K562 (cell line): ENCODE measurements around the gene MCEMP1. TPM values are rescaled to one million over a fixed set of nuclear protein-coding genes. Genes with fewer than 3 reads are reported as not detected.

Source experiments
- CTBP1 ChIP-seq: fragments of 450-650 bp; IDR thresholded peaks from 2 replicates; pipeline ENCODE4 v1.6.1; 2016; ENCODE audit warnings: borderline replicate concordance
- DMBX1 ChIP-seq: fragments of 250-450 bp; sonication (Bioruptor Pico); IDR thresholded peaks from 2 replicates; pipeline ENCODE4 v1.8.0; 2022; ENCODE audit warnings: inconsistent platforms, mild to moderate bottlenecking, moderate library complexity, borderline replicate concordance
- MAFG ChIP-seq: fragments of 450-650 bp; conservative IDR thresholded peaks from 2 replicates; pipeline ENCODE4 v1.6.1; 2016; ENCODE audit warnings: missing genetic modification characterization, missing compliant biosample characterization
- POLR2H ChIP-seq: IDR thresholded peaks from 2 replicates; pipeline ENCODE4 v1.6.1; 2016; ENCODE audit warnings: missing genetic modification characterization, low read depth, mild to moderate bottlenecking, control low read depth, missing compliant biosample characterization, moderate library complexity
- SMAD2 ChIP-seq: fragments of 150-350 bp; IDR thresholded peaks from 2 replicates; pipeline ENCODE4 v1.6.1; 2014; ENCODE audit warnings: low read depth, mild to moderate bottlenecking, low read length
- TBP ChIP-seq: optimal IDR thresholded peaks from 2 replicates; pipeline ENCODE3; 2011; ENCODE audit warnings: low read depth, low read length, improper control_type of control experiment
- TEAD2 ChIP-seq: fragments of 450-650 bp; IDR thresholded peaks from 2 replicates; pipeline ENCODE4 v1.6.1; 2016; ENCODE audit warnings: missing genetic modification characterization, control low read depth, missing compliant biosample characterization
- XRCC3 ChIP-seq: fragments of 450-650 bp; IDR thresholded peaks from 2 replicates; pipeline ENCODE4 v1.6.1; 2017; ENCODE audit warnings: mild to moderate bottlenecking, moderate library complexity
- ZEB2 ChIP-seq: fragments of 450-650 bp; IDR thresholded peaks from 2 replicates; pipeline ENCODE4 v1.6.1; 2016
- polyA plus RNA-seq, 8 experiments: library from polyadenylated mRNA; depleted of rRNA in 4 of 8; stranded (reverse) in 5 of 8; unstranded in 3 of 8; fragments of >200 nt; fragmentation: Nextera tagmentation in 2 of 8; fragmentation: Illumina TruSeq in 1 of 8; extraction: Ambion mirVana in 2 of 8; extraction: Trizol in 1 of 8; gene quantifications; 2 replicates each; pipeline versions ENCODE4 v1.2.1 to v1.2.3, GENCODE V29; 2011 to 2014; ENCODE audit warnings: inconsistent platforms in 1 of 8, missing spikeins in 1 of 8
- total RNA-seq, 7 experiments: library from RNA; depleted of rRNA in 6 of 7; stranded (reverse); fragments of >200 nt in 6 of 7; fragmentation: Illumina TruSeq in 2 of 7; extraction: Trizol in 2 of 7; gene quantifications; 2 replicates each; pipeline versions ENCODE4 v1.2.1 to v1.2.3, GENCODE V29; 2011 to 2021; ENCODE audit warnings: low replicate concordance in 1 of 7
- TF ChIP-seq, protein P1 (sequence below): fragments of 450-650 bp; IDR thresholded peaks from 2 replicates; pipeline ENCODE4 v1.6.1; 2016; ENCODE audit warnings: low read depth, mild to moderate bottlenecking, moderate library complexity
- TF ChIP-seq, protein P2 (sequence below): fragments of 450-650 bp; IDR thresholded peaks from 2 replicates; pipeline ENCODE4 v1.7.1; 2018; ENCODE audit warnings: mild to moderate bottlenecking, low read depth; ENCODE audit not compliant: partially characterized antibody
- TF ChIP-seq, protein P3 (sequence below): fragments of 250-450 bp; sonication (Bioruptor Pico); IDR thresholded peaks from 2 replicates; pipeline ENCODE4 v1.9.0; 2021; ENCODE audit warnings: mild to moderate bottlenecking
- TF ChIP-seq, protein P4 (sequence below): sonication (generic); formaldehyde crosslinking; IDR thresholded peaks from 2 replicates; pipeline ENCODE4 v1.9.0; 2022; ENCODE audit warnings: mild to moderate bottlenecking, missing genetic modification reagents
- TF ChIP-seq, protein P5 (sequence below), 2 experiments: fragments of 250-450 bp in 1 of 2; fragments of 450-650 bp in 1 of 2; sonication (Bioruptor Pico) in 1 of 2; IDR thresholded peaks; 2 replicates each; pipeline versions ENCODE4 v1.6.1 to v1.8.0; 2016 to 2021; ENCODE audit warnings: mild to moderate bottlenecking in 2 of 2, moderate library complexity in 2 of 2, missing compliant biosample characterization in 1 of 2, missing genetic modification characterization in 1 of 2
- TF ChIP-seq, protein P6 (sequence below): fragments of 450-650 bp; formaldehyde crosslinking; IDR thresholded peaks from 2 replicates; pipeline ENCODE4 v1.4.0; 2022; ENCODE audit warnings: missing genetic modification characterization
- TF ChIP-seq, protein P7 (sequence below): sonication (generic); formaldehyde crosslinking; IDR thresholded peaks from 2 replicates; pipeline ENCODE4 v1.8.1; 2023; ENCODE audit warnings: mild to moderate bottlenecking, missing genetic modification reagents
- TF ChIP-seq, protein P8 (sequence below): fragments of 250-450 bp; sonication (Bioruptor Pico); IDR thresholded peaks from 2 replicates; pipeline ENCODE4 v1.8.0; 2022; ENCODE audit warnings: inconsistent platforms

MCEMP1 gene
- total and polyA plus RNA-seq, 9 of the 15 experiments (the other 6 are each of a cell fraction or from before 2014, with no cell fraction given) = 0.11 to 1.8 (median 0.51) TPM

DNA sequence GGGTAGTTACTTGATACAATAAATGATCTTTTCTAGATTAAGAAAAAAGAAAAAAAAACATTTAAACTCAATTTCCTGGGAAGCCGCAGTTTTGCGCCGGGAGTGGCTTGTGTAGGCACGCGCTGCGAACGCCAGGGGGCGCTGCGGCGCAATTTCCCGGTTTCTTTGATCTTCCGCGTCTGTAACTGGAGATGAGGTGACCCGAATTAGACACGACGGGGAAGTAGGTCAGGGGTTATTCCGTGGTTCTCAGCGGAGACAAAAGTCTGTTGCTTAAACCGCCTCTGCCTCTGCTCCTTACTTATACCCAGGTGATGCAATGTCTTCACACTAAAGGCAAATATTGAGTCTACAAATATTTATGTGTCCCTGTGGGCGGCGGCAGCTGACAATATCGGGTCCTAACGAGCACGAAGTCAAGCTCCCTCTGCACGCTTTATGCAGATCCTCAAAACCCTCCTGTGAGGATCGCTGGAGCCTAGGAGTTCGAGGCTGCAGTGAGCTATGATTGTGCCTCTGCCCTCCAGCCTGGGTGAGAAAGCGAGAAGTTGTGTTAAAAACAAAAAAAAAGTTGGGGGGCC is 24.7 kb upstream of the MCEMP1 start (continued):
- TF ChIP-seq, protein P1, sequence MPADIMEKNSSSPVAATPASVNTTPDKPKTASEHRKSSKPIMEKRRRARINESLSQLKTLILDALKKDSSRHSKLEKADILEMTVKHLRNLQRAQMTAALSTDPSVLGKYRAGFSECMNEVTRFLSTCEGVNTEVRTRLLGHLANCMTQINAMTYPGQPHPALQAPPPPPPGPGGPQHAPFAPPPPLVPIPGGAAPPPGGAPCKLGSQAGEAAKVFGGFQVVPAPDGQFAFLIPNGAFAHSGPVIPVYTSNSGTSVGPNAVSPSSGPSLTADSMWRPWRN = no peak
- TF ChIP-seq DMBX1 (CRISPR knock-in tag) (peak; percentile 53; the same call in 1 of the 2 replicates), SMAD2 (no peak), POLR2H (tag) (no peak), TEAD2 (no peak), ZEB2 (0 out of 2 replicates have a peak, but pooled peaks have one; percentile 40), XRCC3 (no peak), CTBP1 (peak; percentile 65; the same call in 1 of the 2 replicates), MAFG (tag) (no peak), TBP (no peak)
- TF ChIP-seq, protein P2, sequence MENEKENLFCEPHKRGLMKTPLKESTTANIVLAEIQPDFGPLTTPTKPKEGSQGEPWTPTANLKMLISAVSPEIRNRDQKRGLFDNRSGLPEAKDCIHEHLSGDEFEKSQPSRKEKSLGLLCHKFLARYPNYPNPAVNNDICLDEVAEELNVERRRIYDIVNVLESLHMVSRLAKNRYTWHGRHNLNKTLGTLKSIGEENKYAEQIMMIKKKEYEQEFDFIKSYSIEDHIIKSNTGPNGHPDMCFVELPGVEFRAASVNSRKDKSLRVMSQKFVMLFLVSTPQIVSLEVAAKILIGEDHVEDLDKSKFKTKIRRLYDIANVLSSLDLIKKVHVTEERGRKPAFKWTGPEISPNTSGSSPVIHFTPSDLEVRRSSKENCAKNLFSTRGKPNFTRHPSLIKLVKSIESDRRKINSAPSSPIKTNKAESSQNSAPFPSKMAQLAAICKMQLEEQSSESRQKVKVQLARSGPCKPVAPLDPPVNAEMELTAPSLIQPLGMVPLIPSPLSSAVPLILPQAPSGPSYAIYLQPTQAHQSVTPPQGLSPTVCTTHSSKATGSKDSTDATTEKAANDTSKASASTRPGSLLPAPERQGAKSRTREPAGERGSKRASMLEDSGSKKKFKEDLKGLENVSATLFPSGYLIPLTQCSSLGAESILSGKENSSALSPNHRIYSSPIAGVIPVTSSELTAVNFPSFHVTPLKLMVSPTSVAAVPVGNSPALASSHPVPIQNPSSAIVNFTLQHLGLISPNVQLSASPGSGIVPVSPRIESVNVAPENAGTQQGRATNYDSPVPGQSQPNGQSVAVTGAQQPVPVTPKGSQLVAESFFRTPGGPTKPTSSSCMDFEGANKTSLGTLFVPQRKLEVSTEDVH = peak; percentile 71
- TF ChIP-seq, protein P3, sequence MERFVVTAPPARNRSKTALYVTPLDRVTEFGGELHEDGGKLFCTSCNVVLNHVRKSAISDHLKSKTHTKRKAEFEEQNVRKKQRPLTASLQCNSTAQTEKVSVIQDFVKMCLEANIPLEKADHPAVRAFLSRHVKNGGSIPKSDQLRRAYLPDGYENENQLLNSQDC (CRISPR knock-in tag) = no peak
- TF ChIP-seq, protein P4, sequence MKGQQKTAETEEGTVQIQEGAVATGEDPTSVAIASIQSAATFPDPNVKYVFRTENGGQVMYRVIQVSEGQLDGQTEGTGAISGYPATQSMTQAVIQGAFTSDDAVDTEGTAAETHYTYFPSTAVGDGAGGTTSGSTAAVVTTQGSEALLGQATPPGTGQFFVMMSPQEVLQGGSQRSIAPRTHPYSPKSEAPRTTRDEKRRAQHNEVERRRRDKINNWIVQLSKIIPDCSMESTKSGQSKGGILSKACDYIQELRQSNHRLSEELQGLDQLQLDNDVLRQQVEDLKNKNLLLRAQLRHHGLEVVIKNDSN (CRISPR knock-in tag) = no peak
- TF ChIP-seq, protein P5, sequence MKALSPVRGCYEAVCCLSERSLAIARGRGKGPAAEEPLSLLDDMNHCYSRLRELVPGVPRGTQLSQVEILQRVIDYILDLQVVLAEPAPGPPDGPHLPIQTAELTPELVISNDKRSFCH (CRISPR knock-in tag; IDR thresholded peaks at IDR 0.05) = no peak
- TF ChIP-seq, protein P5 (tag; IDR thresholded peaks at IDR 0.05) = 0 out of 2 replicates have a peak, but pooled peaks have one; percentile 19
- TF ChIP-seq, protein P6, sequence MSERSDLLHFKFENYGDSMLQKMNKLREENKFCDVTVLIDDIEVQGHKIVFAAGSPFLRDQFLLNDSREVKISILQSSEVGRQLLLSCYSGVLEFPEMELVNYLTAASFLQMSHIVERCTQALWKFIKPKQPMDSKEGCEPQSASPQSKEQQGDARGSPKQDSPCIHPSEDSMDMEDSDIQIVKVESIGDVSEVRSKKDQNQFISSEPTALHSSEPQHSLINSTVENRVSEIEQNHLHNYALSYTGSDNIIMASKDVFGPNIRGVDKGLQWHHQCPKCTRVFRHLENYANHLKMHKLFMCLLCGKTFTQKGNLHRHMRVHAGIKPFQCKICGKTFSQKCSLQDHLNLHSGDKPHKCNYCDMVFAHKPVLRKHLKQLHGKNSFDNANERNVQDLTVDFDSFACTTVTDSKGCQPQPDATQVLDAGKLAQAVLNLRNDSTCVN (CRISPR knock-in tag) = no peak
- TF ChIP-seq, protein P7, sequence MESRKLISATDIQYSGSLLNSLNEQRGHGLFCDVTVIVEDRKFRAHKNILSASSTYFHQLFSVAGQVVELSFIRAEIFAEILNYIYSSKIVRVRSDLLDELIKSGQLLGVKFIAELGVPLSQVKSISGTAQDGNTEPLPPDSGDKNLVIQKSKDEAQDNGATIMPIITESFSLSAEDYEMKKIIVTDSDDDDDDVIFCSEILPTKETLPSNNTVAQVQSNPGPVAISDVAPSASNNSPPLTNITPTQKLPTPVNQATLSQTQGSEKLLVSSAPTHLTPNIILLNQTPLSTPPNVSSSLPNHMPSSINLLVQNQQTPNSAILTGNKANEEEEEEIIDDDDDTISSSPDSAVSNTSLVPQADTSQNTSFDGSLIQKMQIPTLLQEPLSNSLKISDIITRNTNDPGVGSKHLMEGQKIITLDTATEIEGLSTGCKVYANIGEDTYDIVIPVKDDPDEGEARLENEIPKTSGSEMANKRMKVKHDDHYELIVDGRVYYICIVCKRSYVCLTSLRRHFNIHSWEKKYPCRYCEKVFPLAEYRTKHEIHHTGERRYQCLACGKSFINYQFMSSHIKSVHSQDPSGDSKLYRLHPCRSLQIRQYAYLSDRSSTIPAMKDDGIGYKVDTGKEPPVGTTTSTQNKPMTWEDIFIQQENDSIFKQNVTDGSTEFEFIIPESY (CRISPR knock-in tag) = peak; percentile 83
- TF ChIP-seq, protein P8, sequence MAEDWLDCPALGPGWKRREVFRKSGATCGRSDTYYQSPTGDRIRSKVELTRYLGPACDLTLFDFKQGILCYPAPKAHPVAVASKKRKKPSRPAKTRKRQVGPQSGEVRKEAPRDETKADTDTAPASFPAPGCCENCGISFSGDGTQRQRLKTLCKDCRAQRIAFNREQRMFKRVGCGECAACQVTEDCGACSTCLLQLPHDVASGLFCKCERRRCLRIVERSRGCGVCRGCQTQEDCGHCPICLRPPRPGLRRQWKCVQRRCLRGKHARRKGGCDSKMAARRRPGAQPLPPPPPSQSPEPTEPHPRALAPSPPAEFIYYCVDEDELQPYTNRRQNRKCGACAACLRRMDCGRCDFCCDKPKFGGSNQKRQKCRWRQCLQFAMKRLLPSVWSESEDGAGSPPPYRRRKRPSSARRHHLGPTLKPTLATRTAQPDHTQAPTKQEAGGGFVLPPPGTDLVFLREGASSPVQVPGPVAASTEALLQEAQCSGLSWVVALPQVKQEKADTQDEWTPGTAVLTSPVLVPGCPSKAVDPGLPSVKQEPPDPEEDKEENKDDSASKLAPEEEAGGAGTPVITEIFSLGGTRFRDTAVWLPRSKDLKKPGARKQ (CRISPR knock-in tag) = 0 out of 2 replicates have a peak, but pooled peaks have one; percentile 15
